ENCODE data around the gene CKAP2L. TPM values are rescaled to one million over a fixed set of nuclear protein-coding genes. Genes with fewer than 3 reads are reported as not detected.

CKAP2L gene
- total RNA-seq, 1 donor from 2014 or later: 2.0 TPM

DNA sequence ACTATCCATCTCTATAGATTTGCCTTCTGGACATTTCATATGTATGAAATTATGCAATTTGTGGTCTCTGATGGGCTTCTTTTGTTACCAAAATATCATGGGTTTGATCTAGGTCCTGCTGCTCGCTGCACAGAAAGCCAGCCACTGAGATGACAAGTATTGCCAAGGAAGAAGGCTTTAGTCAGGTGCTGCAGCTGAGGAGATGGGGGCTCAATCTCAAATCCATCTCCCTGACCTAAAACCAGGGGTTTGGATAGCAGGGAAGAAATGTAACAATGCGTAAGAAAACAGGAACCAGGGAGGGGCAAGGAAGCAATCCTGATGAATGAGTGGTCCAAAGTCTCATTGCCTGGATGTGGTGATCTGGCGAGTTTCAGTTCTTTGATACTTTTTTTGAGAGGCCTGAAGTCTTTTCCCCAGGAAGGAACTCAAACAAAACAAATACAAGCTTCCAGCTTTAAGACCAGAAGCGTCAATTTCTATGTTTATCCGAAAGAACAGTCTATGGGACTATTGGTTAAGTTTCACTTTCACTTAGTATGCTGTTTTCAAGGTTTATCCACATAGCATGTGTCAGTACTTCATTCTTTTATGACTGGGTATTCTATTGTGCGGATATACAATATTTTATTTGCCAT is 3.4 kb upstream of the CKAP2L start:
- FAIRE-seq (no peak), DNase-seq (ENCODE audit: low spot score in 2 of 2) (no peak)

DNA sequence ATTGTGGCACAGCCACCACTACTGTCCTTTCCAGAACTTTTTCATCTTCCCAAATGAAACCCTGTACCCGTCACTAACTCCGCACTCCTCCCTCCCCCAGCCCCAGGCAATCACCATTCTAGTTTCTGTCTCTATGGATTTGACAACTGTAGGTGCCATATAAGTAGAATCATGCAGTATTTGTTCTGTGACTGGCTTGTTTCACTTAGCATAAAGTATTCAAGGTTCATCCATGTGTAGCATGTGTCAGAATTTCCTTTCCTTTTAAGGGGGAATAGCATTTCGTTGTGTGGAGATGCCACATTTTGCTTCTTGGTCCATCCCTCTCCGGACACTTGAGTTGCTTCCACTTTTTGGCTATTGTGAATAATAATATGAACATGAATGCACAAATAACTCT is 842 bp upstream of the CKAP2L start:
- DNase-seq (ENCODE audit: low spot score in 2 of 2): no peak
- no peak for FAIRE-seq

DNA sequence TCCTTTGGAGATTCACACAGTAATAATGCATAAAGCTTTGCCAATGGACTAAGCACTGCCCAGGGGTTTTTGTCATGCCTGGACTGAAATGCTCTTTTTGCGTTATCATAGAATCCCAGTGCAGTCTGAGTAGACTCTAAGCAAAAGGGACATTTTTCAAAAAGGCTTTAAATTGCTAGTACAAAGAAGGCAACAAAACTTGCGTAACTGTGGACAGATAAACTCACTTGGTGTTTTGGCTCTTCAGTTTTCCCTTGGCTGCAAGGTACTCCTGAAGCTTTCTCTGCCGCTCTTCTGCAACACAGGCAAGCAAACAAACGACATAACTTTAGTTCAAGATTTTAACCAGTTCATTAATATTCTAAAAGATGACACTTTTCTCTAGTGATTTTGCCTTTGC is 2.1 kb downstream of the CKAP2L start:
- no peak for FAIRE-seq
- DNase-seq (ENCODE audit: low spot score in 2 of 2): no peak

DNA sequence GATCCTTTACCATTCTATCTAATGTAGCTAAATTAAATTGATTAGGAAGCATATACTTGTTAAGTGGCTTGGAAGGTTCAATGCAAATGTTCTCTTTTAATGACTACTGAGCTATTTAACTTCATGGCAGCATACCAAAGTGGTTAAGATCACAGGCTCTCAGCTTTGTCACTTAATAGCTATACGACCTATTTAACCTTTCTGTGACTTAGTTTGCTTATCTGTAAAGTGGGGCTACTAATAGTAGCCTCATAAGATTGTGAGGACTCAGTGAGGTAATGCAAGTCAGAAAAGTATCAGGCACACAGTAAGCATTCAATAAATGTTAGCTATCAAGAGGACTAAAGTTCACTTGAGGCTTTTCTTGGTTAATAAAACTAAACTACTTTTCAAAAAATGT is 4.3 kb downstream of the CKAP2L start:
- no peak for FAIRE-seq
- DNase-seq (ENCODE audit: low spot score in 2 of 2): no peak

DNA sequence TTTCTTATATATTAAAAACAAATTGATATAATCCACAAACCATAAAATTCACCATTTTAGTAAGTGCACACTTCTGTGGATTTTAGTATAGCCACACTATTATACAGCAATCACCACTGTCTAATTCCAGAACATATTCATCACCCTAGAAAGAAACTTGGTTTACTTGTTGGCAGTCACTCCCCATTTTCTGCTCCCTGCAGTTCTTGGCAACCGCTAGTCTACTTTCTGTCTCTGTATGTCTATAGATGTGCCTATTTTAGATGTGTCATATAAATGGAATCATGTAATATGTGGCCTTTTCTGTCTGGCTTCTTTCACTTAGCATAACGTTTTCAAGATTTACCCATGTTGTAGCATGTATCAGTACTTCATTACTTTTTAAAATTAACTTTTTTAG is 5.7 kb downstream of the CKAP2L start:
- no peak for FAIRE-seq
- no peak for DNase-seq (ENCODE audit: low spot score in 2 of 2)

DNA sequence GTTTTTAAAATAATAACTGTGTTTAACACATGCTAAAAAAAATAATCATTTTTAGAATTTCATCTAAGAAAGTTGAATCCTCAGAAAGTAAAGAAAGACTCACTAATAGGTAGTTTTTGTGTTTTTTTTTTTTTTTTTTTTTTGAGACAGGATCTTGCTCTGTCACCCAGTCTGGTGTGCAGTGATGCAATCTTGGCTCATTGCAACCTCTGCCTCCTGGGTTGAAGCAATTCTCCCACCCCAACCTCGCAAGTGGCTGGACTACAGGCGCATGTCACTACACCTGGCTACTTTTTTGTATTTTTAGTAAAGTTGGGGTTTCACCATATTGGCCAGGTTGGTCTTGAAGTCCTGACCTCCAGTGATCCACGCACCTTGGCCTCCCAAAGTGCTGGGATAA is 7.1 kb downstream of the CKAP2L start:
- no peak for FAIRE-seq
- DNase-seq (ENCODE audit: low spot score in 2 of 2): no peak

DNA sequence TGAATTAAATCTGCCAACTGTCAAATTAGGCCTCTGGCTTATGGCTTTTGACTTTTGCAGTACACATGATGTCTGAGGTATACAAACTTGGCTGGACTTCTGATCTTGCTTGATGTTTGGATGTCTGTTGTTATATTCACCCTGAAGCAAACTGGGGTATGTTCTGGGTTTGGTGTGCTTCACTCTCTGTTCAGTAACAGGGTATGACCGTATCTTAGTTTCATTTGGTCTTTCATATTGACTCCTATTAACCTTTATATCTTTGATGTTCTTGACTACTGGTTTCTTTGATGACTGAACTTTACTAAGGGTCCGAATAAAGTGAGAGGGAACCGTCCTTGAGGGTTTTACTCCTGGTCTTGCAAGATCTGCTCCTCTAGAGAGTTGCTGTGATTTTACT is 8.2 kb downstream of the CKAP2L start:
- FAIRE-seq (no peak), DNase-seq (ENCODE audit: low spot score in 2 of 2) (no peak)

DNA sequence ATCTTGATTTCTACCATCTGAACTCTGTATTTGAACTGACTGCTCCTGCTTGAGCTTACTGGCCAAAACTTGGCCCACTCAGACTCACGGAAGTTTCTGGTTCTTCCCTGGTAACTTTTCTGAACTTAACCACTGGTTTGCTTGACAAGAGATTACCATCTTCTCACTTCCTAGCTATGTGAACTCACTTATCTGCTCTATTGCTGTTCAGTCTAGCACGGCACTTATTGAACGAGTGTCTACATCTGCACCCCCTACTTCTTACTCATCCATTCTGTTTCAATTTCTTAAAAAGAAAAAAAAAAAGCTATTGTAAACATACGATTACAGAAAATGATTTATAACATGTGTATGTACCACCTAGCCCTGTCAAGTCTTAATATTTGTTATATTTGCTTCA is 9.0 kb downstream of the CKAP2L start:
- no peak for FAIRE-seq
- no peak for DNase-seq (ENCODE audit: low spot score in 2 of 2)

DNA sequence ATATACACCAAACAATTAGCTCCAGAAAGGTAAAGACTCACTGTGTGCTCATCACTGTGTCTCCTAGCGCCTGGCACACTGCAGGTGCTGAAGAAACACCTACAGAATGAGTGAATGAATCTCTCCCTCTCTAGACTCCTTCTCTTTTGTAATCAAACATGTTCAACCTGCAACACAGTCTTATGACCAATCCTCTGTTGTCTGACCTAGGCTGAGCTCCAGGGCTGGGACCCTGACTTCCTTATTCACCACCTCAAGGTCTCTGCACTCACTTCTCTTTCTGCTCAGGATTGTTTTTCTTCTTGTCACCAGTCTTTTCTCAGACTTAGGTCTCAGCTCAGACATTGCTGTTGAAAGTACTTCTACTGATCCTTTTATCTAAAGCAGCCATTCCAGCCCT is 9.8 kb downstream of the CKAP2L start:
- DNase-seq (ENCODE audit: low spot score in 2 of 2) (no peak), FAIRE-seq (no peak)

DNA sequence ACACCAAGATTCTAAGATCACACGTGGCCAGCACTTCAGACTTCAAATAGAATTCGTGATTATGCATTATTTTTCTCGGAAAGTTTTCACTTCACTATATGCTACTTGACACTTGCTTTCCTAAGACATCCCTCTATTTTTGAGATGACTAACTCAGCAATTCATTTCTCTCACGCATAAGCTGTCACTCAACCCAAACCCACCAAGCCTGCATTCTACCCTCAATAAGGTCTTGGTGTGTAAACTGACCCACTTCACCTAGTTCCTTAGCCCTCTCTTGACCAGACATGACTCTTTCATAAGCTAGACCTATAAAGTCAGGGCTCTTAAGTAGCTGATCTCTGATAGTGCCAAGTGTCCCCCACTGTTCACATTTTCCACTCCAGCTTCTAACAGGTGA is 11.7 kb downstream of the CKAP2L start:
- no peak for FAIRE-seq

DNA sequence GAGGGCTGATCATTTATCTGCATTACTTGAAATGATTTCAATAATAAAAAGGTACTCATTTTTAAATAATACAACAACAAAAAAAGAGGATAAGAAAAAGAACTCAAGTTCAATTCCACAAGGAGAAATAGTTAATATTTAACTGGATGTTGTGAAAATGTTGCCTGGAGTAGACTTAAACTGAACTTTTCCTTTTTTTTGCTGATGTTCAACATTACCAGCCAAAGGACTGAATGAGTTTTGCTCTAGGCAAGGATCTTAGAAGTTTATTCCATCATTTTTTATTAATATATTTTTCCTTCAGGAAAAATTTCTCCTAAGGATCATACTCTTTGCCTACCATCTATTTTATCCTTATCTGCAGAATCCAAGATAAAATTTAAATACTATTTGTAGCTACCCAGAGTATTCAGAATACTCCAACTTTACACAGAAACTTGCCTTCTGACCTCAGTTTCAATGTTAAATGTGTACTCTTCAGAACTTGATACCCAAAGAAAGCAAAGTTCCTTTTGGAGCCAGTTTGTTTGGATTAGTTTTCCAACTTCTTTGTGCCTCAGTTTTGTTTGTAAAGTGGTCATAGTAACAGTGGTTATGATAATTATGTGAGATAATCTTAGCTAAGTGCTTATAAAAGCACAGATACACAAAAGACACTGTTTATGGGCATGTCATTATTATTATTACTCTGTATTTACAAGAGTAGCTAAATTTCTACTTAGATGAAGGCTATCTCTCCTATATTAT is 12.8 kb downstream of the CKAP2L start:
- FAIRE-seq: no peak
- DNase-seq (ENCODE audit: low spot score in 2 of 2): no peak

More for the DNA sequence above, 11.7 kb downstream of the CKAP2L start:
- DNase-seq (ENCODE audit: low spot score in 2 of 2): no peak

DNA sequence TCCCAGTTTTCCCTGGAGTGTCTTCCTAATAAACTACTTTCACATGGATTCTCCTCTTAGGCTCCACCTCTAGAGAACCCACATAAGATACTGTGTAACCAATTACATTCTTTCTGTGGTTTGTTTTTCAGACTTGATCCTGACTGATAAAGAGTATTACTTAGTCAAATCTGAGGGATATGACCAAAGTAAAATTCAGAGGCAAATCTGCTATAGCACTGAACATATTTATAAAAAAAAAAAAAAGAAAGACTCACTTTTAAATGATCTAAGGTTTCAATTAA is 13.9 kb downstream of the CKAP2L start:
- FAIRE-seq (no peak), DNase-seq (ENCODE audit: low spot score in 2 of 2) (no peak)

DNA sequence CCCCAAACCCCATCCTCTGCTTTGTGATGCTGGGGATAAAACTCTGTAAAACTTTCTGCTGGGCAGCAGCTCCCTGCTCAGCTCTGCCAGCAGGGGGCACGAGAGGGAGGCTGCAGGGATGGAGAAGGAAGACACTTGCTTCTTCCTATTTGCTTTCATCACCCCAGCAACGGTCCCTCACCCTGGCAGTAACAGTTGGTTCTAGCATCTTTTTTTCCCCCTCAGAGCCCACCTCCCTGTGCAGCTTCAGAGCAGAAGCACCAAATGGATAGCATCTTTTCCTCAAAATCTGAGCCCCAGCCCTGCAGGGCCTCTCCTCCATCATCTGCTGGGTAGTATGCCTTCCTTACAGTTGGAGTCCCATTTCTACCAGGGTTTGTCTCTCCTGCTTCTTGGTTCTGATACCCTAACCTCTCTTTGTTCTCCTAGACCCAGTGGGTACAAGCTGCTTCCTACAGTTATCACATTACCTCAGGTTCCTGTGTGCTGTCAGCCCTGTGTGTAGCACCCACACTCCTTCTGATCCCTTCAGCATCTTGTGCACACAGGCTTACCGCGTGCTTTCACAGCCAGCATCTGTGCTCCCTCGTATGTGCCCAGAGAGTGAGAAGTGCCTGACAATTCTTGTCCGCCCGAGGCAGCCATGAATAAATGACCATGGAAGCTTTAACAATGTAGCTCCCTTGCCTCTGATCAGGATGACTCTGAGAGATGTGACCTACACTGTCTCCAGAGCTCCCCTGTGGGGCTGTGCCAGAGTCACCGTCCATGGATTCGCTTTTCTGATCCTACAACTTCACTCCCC is 14.5 kb downstream of the CKAP2L start:
- FAIRE-seq (no peak), DNase-seq (ENCODE audit: low spot score in 2 of 2) (peak in 1 of 2 donors; percentile 54)

DNA sequence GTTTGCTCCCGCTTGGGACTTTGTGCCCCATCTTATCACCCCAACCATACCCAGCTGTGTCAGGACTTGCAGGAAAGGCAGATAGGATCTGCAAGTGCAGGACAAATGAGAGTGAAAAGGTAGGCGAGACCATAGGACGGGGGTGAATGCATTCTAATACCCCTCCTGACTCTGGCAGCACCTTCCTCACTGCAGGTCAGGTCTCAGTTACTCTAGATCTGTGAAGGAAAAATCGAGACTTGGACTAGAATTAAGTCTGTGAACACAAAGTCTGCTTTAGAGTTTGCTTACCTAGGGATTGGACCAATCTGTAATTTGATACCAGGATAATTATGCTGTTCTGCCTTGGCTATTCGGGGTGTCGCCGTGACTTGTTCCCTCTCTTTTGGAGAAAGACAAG is 23.9 kb downstream of the CKAP2L start:
- DNase-seq (ENCODE audit: low spot score in 2 of 2) (no peak), FAIRE-seq (no peak)

DNA sequence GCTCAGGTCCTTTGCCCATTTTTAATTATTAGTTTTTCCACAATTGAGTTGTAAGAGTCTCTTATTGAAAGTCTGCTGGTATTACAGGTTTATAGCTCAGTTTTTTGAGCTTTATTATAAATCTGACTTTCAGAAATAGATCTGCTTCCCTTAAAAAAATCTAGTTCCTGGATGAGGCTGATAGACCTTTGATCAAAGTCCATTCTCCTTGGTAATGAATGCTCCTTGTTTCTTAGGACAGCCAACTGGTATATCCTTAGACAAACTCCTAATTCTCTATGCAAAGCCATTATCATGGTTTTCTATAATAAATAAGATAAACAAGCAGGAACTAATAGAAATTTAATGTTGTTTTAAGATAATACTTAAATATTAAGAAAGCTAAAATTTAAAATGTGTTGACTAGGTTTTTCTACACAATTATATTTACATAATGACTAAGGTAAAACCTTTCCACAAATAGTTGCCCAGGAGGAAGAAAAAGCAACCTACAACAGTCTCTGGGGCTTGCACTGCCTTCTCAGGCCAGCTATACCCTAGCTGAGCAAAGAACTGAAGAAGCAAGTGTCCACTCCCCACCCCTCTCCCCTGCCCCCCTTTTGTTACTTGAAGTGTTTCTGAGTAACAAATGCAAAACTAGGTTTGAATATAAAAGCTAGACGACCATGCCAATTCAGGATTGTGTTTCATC is 26.7 kb downstream of the CKAP2L start:
- FAIRE-seq (no peak), DNase-seq (ENCODE audit: low spot score in 2 of 2) (no peak)

DNA sequence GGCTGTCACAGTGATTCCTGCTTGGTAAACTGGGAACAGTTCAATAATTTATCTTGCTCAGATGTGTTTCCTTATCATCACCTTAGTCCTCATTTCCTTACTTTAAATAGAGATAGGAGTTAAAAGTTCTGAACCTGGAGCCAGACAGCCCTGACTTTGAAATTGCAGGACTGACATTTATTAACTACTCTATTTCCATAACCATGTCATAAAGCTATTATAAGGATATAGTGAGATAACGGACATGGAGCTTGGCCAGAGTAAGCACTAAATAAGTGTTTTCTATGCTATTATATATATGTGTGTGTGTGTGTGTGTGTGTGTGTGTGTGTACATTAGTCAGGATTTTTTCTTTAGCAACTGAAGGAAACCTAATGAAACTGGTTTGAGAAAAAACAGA is 30.5 kb downstream of the CKAP2L start:
- DNase-seq (ENCODE audit: low spot score in 2 of 2) (no peak), FAIRE-seq (no peak)

DNA sequence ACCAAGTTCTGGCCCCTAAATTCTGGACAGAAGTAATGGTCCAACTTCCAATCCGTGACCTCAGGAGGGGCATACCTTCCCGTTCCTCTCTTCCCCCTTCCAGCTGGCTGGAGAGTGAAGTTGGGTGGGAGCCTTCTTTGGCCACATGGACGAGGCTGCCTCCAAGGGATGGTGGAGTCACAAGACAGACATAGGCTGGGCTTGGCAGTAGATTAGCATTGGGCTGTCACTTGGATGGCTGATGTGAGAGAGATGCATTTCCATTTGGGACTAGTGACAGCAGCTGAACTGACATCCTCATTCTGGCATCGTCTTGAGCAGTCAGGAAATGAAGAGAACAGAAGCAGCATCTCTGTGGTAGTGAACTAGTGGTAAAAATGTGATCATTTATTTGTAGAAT is 31.0 kb downstream of the CKAP2L start:
- DNase-seq (ENCODE audit: low spot score in 2 of 2) (no peak), FAIRE-seq (no peak)

DNA sequence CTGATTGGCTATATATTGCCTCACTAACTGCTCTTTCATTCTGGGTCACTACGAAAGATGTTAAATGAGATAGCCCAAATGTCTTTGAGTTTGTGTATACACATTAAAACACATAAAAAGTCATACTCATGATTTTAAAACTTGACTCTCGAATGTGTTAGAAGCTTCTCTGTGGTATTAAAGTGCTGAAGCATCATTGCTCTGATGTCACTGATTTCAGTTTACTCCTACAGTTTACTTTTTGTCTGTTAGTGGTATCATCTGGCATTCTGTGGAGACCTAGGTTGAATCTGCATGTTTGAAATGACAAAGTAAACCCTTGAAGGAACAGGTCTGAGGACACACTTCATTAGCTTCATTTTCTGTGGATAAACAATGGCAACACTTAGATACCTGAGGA is 32.9 kb downstream of the CKAP2L start:
- FAIRE-seq: no peak
- no peak for DNase-seq (ENCODE audit: low spot score in 2 of 2)

DNA sequence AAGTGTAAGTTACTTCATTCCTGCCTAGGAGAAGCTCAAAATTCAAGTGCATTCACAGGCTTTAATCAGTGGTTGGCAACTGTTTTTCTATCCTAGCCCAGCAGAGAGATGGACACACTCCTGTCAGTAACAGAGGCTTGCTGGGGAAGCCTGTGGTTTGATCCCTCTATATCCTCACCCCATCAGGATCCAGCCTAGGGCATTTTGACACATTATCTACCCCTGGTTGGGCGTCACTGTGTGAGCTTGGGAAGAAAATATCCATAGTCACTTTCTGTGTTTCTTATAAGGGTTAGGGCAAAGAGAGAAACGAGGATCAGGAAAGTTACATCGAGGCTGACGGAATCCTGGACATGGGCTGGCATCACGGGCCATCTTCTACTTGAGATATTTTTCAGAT is 33.6 kb downstream of the CKAP2L start:
- FAIRE-seq: no peak
- no peak for DNase-seq (ENCODE audit: low spot score in 2 of 2)

DNA sequence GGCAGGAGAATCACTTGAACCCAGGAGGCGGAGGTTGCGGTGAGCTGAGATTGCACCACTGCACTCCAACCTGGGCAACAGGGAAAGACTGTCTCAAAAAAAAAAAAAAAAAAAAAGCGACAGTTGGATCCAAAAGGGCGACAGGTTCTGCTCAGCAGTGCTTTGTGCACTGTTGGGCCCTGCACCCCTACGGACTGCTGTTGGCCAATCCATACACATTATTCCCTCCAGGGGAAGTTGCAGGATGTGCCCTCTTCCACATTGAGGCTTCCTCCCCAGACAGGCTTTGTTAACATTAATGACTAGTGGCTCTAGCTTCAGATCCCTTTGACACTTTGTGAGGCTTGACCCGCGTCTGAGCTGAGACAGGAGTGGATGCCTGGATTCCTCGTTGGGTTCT is 34.2 kb downstream of the CKAP2L start:
- no peak for FAIRE-seq

More for the DNA sequence above, 34.2 kb downstream of the CKAP2L start:
- no peak for DNase-seq (ENCODE audit: low spot score in 2 of 2)
